ENCODE data around the gene FAM83G.

FAM83G gene

DNA sequence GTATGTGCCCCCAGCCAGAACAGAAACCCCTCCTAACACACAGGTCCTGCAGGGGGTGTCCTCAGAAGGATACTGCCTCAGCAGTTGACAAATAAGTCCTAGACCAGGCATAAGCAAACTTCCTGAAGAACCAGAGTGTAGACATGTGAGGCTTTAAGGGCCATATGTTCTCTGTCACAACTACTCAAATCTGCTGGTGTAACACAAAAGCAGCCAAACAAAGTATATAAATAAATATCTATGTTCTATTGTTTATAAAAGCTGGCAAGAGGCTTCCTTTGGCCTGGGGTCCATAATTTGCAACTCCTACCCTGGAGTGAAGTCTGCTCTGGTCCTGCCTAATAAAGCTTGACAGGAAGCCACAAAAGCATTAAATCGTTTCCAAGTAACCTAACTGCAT is 9.9 kb downstream of the FAM83G start:
- no peak overlapping the region for H2BK12ac ChIP-seq (ENCODE audit: low read length in 2 of 2)
- DNase-seq: peak; percentile 63
- no peak overlapping the region for H3K9ac ChIP-seq (ENCODE audit: low read length)
- peaks cover 6% of the 10 kb centered on the region for H3K9me3 ChIP-seq (ENCODE audit: control insufficient read depth, low read length)
- H3K14ac ChIP-seq (ENCODE audit: low read length in 2 of 2): no peak overlapping the region
- H3K4me3 ChIP-seq (ENCODE audit: insufficient read depth in 1 of 2, low read depth in 1 of 2, low read length in 2 of 2): no peak overlapping the region
- H3K79me1 ChIP-seq (replicated peaks; ENCODE audit: low read length, poor library complexity, severe bottlenecking): peaks cover 54% of the 10 kb centered on the region
- H2BK15ac ChIP-seq (ENCODE audit: low read depth, poor library complexity, severe bottlenecking): no peak overlapping the region
- H3K36me3 ChIP-seq (ENCODE audit: control insufficient read depth in 1 of 2, insufficient read depth in 2 of 2, low read depth in 1 of 2, low read length in 2 of 2): peaks cover 8 to 48% of the 10 kb centered on the region in 2 experiments
- no peak overlapping the region for H3K4ac ChIP-seq (ENCODE audit: low read depth in 1 of 2, low read length in 2 of 2)
- H3K23ac ChIP-seq (ENCODE audit: low read length in 2 of 2): no peak overlapping the region
- no peak overlapping the region for H4K8ac ChIP-seq (ENCODE audit: low read length)
- WGBS: 46% methylated on average over 1 of the region's 1 CpG
- no peak overlapping the region for H2AK5ac ChIP-seq (ENCODE audit: low read length, severe bottlenecking)
- H3K27ac ChIP-seq (ENCODE audit: low read length, poor library complexity, severe bottlenecking): no peak overlapping the region
- no peak overlapping the region for H3K4me2 ChIP-seq (ENCODE audit: low read length, poor library complexity, severe bottlenecking)
- H3K27me3 ChIP-seq (ENCODE audit: control insufficient read depth in 1 of 2, insufficient read depth in 1 of 2, low read length in 2 of 2): no peaks in the 10 kb centered on the region
- no peak overlapping the region for H2BK120ac ChIP-seq (ENCODE audit: low read depth, low read length)
- peaks cover 6% of the 10 kb centered on the region for H3K4me1 ChIP-seq (ENCODE audit: control insufficient read depth, insufficient read depth, low read depth, low read length)
- no peak overlapping the region for H2AFZ ChIP-seq (ENCODE audit: low read depth, low read length)
- H4K91ac ChIP-seq (ENCODE audit: low read length): no peak overlapping the region
- H2BK5ac ChIP-seq (ENCODE audit: low read depth, low read length, poor library complexity, severe bottlenecking): no peak overlapping the region
- H3K18ac ChIP-seq (ENCODE audit: low read depth in 1 of 2, low read length in 2 of 2): no peak overlapping the region

DNA sequence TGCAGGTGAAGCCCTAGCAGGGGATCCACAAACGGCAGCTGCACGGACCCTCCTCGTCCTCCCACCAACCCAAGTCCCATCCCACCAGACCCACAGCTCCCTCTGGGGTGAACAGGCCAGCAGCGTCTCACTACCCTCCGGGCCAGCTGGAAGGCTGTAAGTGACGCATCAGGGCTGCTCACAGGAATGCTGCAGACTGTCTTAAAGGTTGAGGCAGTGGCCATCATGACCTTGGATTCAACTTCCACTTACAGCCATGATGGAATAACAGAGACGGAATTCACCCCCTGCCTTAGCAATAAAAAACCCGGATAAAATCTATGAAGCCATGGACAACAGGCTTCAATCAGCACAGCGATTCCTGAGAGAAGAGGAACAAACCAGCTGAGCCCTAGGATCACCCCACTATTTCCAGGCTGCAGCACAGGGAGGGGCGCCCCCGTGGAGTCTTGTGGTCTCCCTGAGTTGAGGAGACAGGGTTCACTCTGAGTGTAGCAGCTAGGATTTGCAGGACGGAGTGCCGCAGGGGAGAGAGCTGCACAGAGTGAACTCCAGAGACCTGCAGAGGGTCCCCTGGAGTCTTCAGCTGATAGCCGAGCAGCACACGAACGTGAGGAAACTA is 10.5 kb downstream of the FAM83G start:
- no peak overlapping the region for H3K23ac ChIP-seq (ENCODE audit: low read length in 2 of 2)
- H3K18ac ChIP-seq (ENCODE audit: low read depth in 1 of 2, low read length in 2 of 2): no peak overlapping the region
- no peak overlapping the region for H4K91ac ChIP-seq (ENCODE audit: low read length)
- H3K27me3 ChIP-seq (ENCODE audit: control insufficient read depth in 1 of 2, insufficient read depth in 1 of 2, low read length in 2 of 2): no peaks in the 10 kb centered on the region
- H2AFZ ChIP-seq (ENCODE audit: low read depth, low read length): no peak overlapping the region
- H2BK12ac ChIP-seq (ENCODE audit: low read length in 2 of 2): peak overlapping the region in 1 of 2 experiments; percentile 8
- no peak overlapping the region for H2AK5ac ChIP-seq (ENCODE audit: low read length, severe bottlenecking)
- H3K4me2 ChIP-seq (ENCODE audit: low read length, poor library complexity, severe bottlenecking): no peak overlapping the region
- no peak overlapping the region for H3K27ac ChIP-seq (ENCODE audit: low read length, poor library complexity, severe bottlenecking)
- H3K36me3 ChIP-seq (ENCODE audit: control insufficient read depth in 1 of 2, insufficient read depth in 2 of 2, low read depth in 1 of 2, low read length in 2 of 2): peaks cover 8 to 54% of the 10 kb centered on the region in 2 experiments
- no peak overlapping the region for H3K4ac ChIP-seq (ENCODE audit: low read depth in 1 of 2, low read length in 2 of 2)
- H2BK15ac ChIP-seq (ENCODE audit: low read depth, poor library complexity, severe bottlenecking): no peak overlapping the region
- H3K9ac ChIP-seq (ENCODE audit: low read length): no peak overlapping the region
- no peak overlapping the region for H3K4me3 ChIP-seq (ENCODE audit: insufficient read depth in 1 of 2, low read depth in 1 of 2, low read length in 2 of 2)
- peaks cover 2% of the 10 kb centered on the region for H3K4me1 ChIP-seq (ENCODE audit: control insufficient read depth, insufficient read depth, low read depth, low read length)
- H3K79me1 ChIP-seq (replicated peaks; ENCODE audit: low read length, poor library complexity, severe bottlenecking): peaks cover 54% of the 10 kb centered on the region
- peak; percentile 70 for DNase-seq
- no peak overlapping the region for H2BK120ac ChIP-seq (ENCODE audit: low read depth, low read length)
- H3K9me3 ChIP-seq (ENCODE audit: control insufficient read depth, low read length): peaks cover 6% of the 10 kb centered on the region
- no peak overlapping the region for H4K8ac ChIP-seq (ENCODE audit: low read length)
- WGBS: 82% methylated on average over 16 of the region's 16 CpGs
- H2BK5ac ChIP-seq (ENCODE audit: low read depth, low read length, poor library complexity, severe bottlenecking): no peak overlapping the region
- no peak overlapping the region for H3K14ac ChIP-seq (ENCODE audit: low read length in 2 of 2)

DNA sequence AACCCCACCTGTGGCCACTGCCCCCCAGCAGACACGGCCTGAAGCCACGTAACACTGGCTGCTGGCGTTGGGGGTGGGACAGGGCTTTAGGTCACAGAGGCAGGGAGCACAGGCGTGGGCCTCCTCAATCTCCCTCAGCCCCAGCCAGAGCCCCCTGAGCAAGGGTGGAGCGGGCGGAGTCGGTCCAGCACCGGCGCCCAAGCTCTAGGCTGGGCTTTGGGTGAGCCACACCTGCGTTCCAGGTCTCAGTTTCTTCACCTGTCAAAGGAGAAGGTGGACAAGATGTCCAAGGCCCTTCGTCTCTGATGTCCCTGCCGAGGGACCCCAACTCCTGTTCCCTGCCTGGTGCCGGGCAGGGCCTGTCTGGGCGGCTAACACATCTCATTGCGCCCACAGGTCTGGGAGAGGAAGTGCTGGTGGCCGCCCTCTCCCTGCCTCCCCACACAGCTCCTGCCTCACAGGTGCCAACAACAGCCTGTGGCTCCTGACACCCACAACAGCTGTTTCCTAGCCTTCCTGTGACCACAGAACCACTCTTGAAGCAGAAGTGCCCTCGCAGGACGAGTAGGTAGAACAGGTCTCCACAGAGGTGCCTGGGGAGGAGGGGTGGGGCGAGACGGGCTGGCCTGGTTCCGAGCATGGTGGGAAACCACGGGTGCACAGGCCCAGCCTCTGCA is 12.0 kb downstream of the FAM83G start:
- Histone ChIP-seq H3K36me3 (ENCODE audit: control insufficient read depth in 1 of 2, insufficient read depth in 2 of 2, low read depth in 1 of 2, low read length in 2 of 2) (peaks cover 16 to 51% of the 10 kb centered on the region in 2 experiments), H3K4me3 (ENCODE audit: insufficient read depth in 1 of 2, low read depth in 1 of 2, low read length in 2 of 2) (no peak overlapping the region), H3K4ac (ENCODE audit: low read depth in 1 of 2, low read length in 2 of 2) (no peak overlapping the region), H2AK5ac (ENCODE audit: low read length, severe bottlenecking) (no peak overlapping the region), H2BK120ac (ENCODE audit: low read depth, low read length) (no peak overlapping the region), H3K9me3 (ENCODE audit: control insufficient read depth, low read length) (peaks cover 6% of the 10 kb centered on the region), H4K91ac (ENCODE audit: low read length) (no peak overlapping the region), H3K27me3 (ENCODE audit: control insufficient read depth in 1 of 2, insufficient read depth in 1 of 2, low read length in 2 of 2) (no peaks in the 10 kb centered on the region), H3K27ac (ENCODE audit: low read length, poor library complexity, severe bottlenecking) (no peak overlapping the region), H3K14ac (ENCODE audit: low read length in 2 of 2) (no peak overlapping the region), H2BK5ac (ENCODE audit: low read depth, low read length, poor library complexity, severe bottlenecking) (no peak overlapping the region), H3K4me2 (ENCODE audit: low read length, poor library complexity, severe bottlenecking) (no peak overlapping the region), H3K18ac (ENCODE audit: low read depth in 1 of 2, low read length in 2 of 2) (no peak overlapping the region), H2AFZ (ENCODE audit: low read depth, low read length) (no peak overlapping the region), H4K8ac (ENCODE audit: low read length) (no peak overlapping the region), H3K9ac (ENCODE audit: low read length) (no peak overlapping the region), H2BK12ac (ENCODE audit: low read length in 2 of 2) (no peak overlapping the region), H3K4me1 (ENCODE audit: control insufficient read depth, insufficient read depth, low read depth, low read length) (peaks cover 8% of the 10 kb centered on the region), H2BK15ac (ENCODE audit: low read depth, poor library complexity, severe bottlenecking) (no peak overlapping the region), H3K23ac (ENCODE audit: low read length in 2 of 2) (no peak overlapping the region), H3K79me1 (replicated peaks; ENCODE audit: low read length, poor library complexity, severe bottlenecking) (peaks cover 46% of the 10 kb centered on the region)
- 94% methylated on average over 22 of the region's 22 CpGs for WGBS
- no peak for DNase-seq

GRCh38 chr17:18991531-18992315 is 12.8 kb downstream of the FAM83G start:
- Histone ChIP-seq H3K14ac (ENCODE audit: low read length in 2 of 2) (no peak overlapping the region), H2AK5ac (ENCODE audit: low read length, severe bottlenecking) (no peak overlapping the region), H3K4me1 (ENCODE audit: control insufficient read depth, insufficient read depth, low read depth, low read length) (peaks cover 8% of the 10 kb centered on the region), H3K27me3 (ENCODE audit: control insufficient read depth in 1 of 2, insufficient read depth in 1 of 2, low read length in 2 of 2) (no peaks in the 10 kb centered on the region), H3K18ac (ENCODE audit: low read depth in 1 of 2, low read length in 2 of 2) (no peak overlapping the region), H3K36me3 (ENCODE audit: control insufficient read depth in 1 of 2, insufficient read depth in 2 of 2, low read depth in 1 of 2, low read length in 2 of 2) (peaks cover 16 to 52% of the 10 kb centered on the region in 2 experiments), H3K23ac (ENCODE audit: low read length in 2 of 2) (no peak overlapping the region), H3K9ac (ENCODE audit: low read length) (no peak overlapping the region), H4K91ac (ENCODE audit: low read length) (peak overlapping the region; percentile 46), H2BK120ac (ENCODE audit: low read depth, low read length) (no peak overlapping the region), H2BK15ac (ENCODE audit: low read depth, poor library complexity, severe bottlenecking) (no peak overlapping the region), H3K4ac (ENCODE audit: low read depth in 1 of 2, low read length in 2 of 2) (no peak overlapping the region), H3K4me2 (ENCODE audit: low read length, poor library complexity, severe bottlenecking) (no peak overlapping the region), H2BK5ac (ENCODE audit: low read depth, low read length, poor library complexity, severe bottlenecking) (no peak overlapping the region), H3K4me3 (ENCODE audit: insufficient read depth in 1 of 2, low read depth in 1 of 2, low read length in 2 of 2) (no peak overlapping the region), H2BK12ac (ENCODE audit: low read length in 2 of 2) (no peak overlapping the region), H4K8ac (ENCODE audit: low read length) (no peak overlapping the region), H3K27ac (ENCODE audit: low read length, poor library complexity, severe bottlenecking) (no peak overlapping the region), H3K79me1 (replicated peaks; ENCODE audit: low read length, poor library complexity, severe bottlenecking) (peaks cover 46% of the 10 kb centered on the region), H3K9me3 (ENCODE audit: control insufficient read depth, low read length) (peaks cover 6% of the 10 kb centered on the region), H2AFZ (ENCODE audit: low read depth, low read length) (no peak overlapping the region)
- 95% methylated on average over 15 of the region's 20 CpGs for WGBS
- DNase-seq: no peak
